Activated T-cell treated with anti-CD3 and anti-CD28 coated beads, Interleukin-2, amount 50 U/mL, for 24 hours (primary cell): ENCODE measurements around the gene TMEM100.

Experiments used
- DNase-seq: peaks from one replicate; pipeline ENCODE4 v3.0.0-alpha.2; 2020
- H3K27ac Mint-ChIP-seq: 2 replicates; pipeline ENCODE4 v1.8.0; 2020; ENCODE audit warnings: mild to moderate bottlenecking, mixed read lengths
- H3K27me3 Mint-ChIP-seq: 2 replicates; pipeline ENCODE4 v1.8.0; 2020; ENCODE audit warnings: mixed read lengths
- H3K36me3 Mint-ChIP-seq: 2 replicates; pipeline ENCODE4 v1.8.0; 2020; ENCODE audit warnings: low read depth, mixed read lengths
- H3K4me1 Mint-ChIP-seq: 2 replicates; pipeline ENCODE4 v1.8.0; 2020; ENCODE audit warnings: low read depth, mixed read lengths
- H3K4me3 Mint-ChIP-seq: 2 replicates; pipeline ENCODE4 v1.8.0; 2020; ENCODE audit warnings: mild to moderate bottlenecking, moderate library complexity, mixed read lengths
- H3K9me3 Mint-ChIP-seq: 2 replicates; pipeline ENCODE4 v1.8.0; 2020; ENCODE audit warnings: mixed read lengths

TMEM100 gene

GRCh38 chr17:55751720-55752250 is 29.1 kb upstream of the TMEM100 start:
- no peak for DNase-seq
- Mint-ChIP-seq H3K9me3 (no peaks in the 10 kb centered on the region), H3K4me3 (peak overlapping the region; percentile 82), H3K27me3 (peaks cover 29% of the 10 kb centered on the region), H3K27ac (peak overlapping the region; percentile 63), H3K36me3 (no peaks in the 10 kb centered on the region), H3K4me1 (peaks cover 13% of the 10 kb centered on the region)

- peaks cover 13% of the 10 kb centered on the region for H3K4me1 Mint-ChIP-seq
- peak within 1 kb of the TSS; percentile 67 for H3K27ac Mint-ChIP-seq
- H3K9me3 Mint-ChIP-seq: no peaks in the 10 kb centered on the region
- peak; percentile 93 for DNase-seq
- no peaks in the 10 kb centered on the region for H3K36me3 Mint-ChIP-seq
- H3K4me3 Mint-ChIP-seq: peak within 1 kb of the TSS; percentile 82
- peaks cover 36% of the 10 kb centered on the region for H3K27me3 Mint-ChIP-seq
Observed at GRCh38 chr17:55750750-55751657, 28.3 kb upstream of the TMEM100 start, which contains the start of gene PCTP. PCTP (plus strand) TSS chr17:55751051; CDS start chr17:55751104, 53 bp downstream.

GRCh38 chr17:55749985-55750384 is 27.3 kb upstream of the TMEM100 start:
- no peaks in the 10 kb centered on the region for H3K36me3 Mint-ChIP-seq
- DNase-seq: no peak
- peak overlapping the region; percentile 82 for H3K4me3 Mint-ChIP-seq
- no peaks in the 10 kb centered on the region for H3K9me3 Mint-ChIP-seq
- H3K27ac Mint-ChIP-seq: no peak overlapping the region
- peaks cover 43% of the 10 kb centered on the region for H3K27me3 Mint-ChIP-seq
- H3K4me1 Mint-ChIP-seq: peaks cover 13% of the 10 kb centered on the region

GRCh38 chr17:55748841-55749240 is 26.2 kb upstream of the TMEM100 start:
- no peaks in the 10 kb centered on the region for H3K36me3 Mint-ChIP-seq
- no peak for DNase-seq
- no peak overlapping the region for H3K4me3 Mint-ChIP-seq
- H3K27ac Mint-ChIP-seq: no peak overlapping the region
- H3K4me1 Mint-ChIP-seq: peaks cover 13% of the 10 kb centered on the region
- H3K27me3 Mint-ChIP-seq: peaks cover 43% of the 10 kb centered on the region
- H3K9me3 Mint-ChIP-seq: no peaks in the 10 kb centered on the region

GRCh38 chr17:55747209-55747608 is 24.5 kb upstream of the TMEM100 start:
- H3K27me3 Mint-ChIP-seq: peaks cover 50% of the 10 kb centered on the region

GRCh38 chr17:55746466-55746865 is 23.8 kb upstream of the TMEM100 start:
- no peak overlapping the region for H3K27ac Mint-ChIP-seq
- no peaks in the 10 kb centered on the region for H3K9me3 Mint-ChIP-seq
- no peak overlapping the region for H3K4me3 Mint-ChIP-seq
- peaks cover 8% of the 10 kb centered on the region for H3K4me1 Mint-ChIP-seq
- DNase-seq: no peak
- peaks cover 51% of the 10 kb centered on the region for H3K27me3 Mint-ChIP-seq
- no peaks in the 10 kb centered on the region for H3K36me3 Mint-ChIP-seq

More at GRCh38 chr17:55747209-55747608, 24.5 kb upstream of the TMEM100 start:
- Mint-ChIP-seq H3K9me3 (no peaks in the 10 kb centered on the region), H3K4me3 (no peak overlapping the region), H3K27ac (no peak overlapping the region), H3K36me3 (no peaks in the 10 kb centered on the region), H3K4me1 (peaks cover 13% of the 10 kb centered on the region)
- no peak for DNase-seq

- Mint-ChIP-seq H3K9me3 (no peaks in the 10 kb centered on the region), H3K4me3 (no peak overlapping the region), H3K36me3 (no peaks in the 10 kb centered on the region), H3K4me1 (peaks cover 2% of the 10 kb centered on the region), H3K27me3 (peaks cover 56% of the 10 kb centered on the region), H3K27ac (no peak overlapping the region)
- DNase-seq: no peak
Observed at GRCh38 chr17:55745258-55745657, 22.6 kb upstream of the TMEM100 start.

GRCh38 chr17:55743103-55743679 is 20.5 kb upstream of the TMEM100 start:
- DNase-seq: no peak
- Mint-ChIP-seq H3K4me1 (no peaks in the 10 kb centered on the region), H3K27ac (no peak overlapping the region), H3K4me3 (no peak overlapping the region), H3K27me3 (peaks cover 44% of the 10 kb centered on the region), H3K9me3 (no peaks in the 10 kb centered on the region), H3K36me3 (no peaks in the 10 kb centered on the region)

GRCh38 chr17:55742272-55743102 is 19.8 kb upstream of the TMEM100 start:
- H3K27ac Mint-ChIP-seq: no peak overlapping the region
- H3K4me1 Mint-ChIP-seq: no peaks in the 10 kb centered on the region
- no peak overlapping the region for H3K4me3 Mint-ChIP-seq
- no peak for DNase-seq
- no peaks in the 10 kb centered on the region for H3K9me3 Mint-ChIP-seq
- H3K27me3 Mint-ChIP-seq: peaks cover 44% of the 10 kb centered on the region
- no peaks in the 10 kb centered on the region for H3K36me3 Mint-ChIP-seq

- Mint-ChIP-seq H3K27me3 (peaks cover 39% of the 10 kb centered on the region), H3K9me3 (no peaks in the 10 kb centered on the region), H3K36me3 (no peaks in the 10 kb centered on the region), H3K4me1 (no peaks in the 10 kb centered on the region), H3K4me3 (no peak overlapping the region), H3K27ac (no peak overlapping the region)
- no peak for DNase-seq
Observed at GRCh38 chr17:55741356-55741700, 18.7 kb upstream of the TMEM100 start.

GRCh38 chr17:55740511-55741355 is 18.1 kb upstream of the TMEM100 start:
- Mint-ChIP-seq H3K27me3 (peaks cover 36% of the 10 kb centered on the region), H3K27ac (no peak overlapping the region), H3K4me3 (no peak overlapping the region), H3K36me3 (no peaks in the 10 kb centered on the region), H3K4me1 (peaks cover 2% of the 10 kb centered on the region), H3K9me3 (no peaks in the 10 kb centered on the region)
- no peak for DNase-seq

GRCh38 chr17:55737976-55738501 is 15.4 kb upstream of the TMEM100 start:
- H3K36me3 Mint-ChIP-seq: no peaks in the 10 kb centered on the region
- H3K27ac Mint-ChIP-seq: no peak overlapping the region
- DNase-seq: no peak
- H3K9me3 Mint-ChIP-seq: no peaks in the 10 kb centered on the region
- peaks cover 27% of the 10 kb centered on the region for H3K4me1 Mint-ChIP-seq
- no peak overlapping the region for H3K4me3 Mint-ChIP-seq
- H3K27me3 Mint-ChIP-seq: peaks cover 38% of the 10 kb centered on the region

GRCh38 chr17:55735731-55736405 is 13.2 kb upstream of the TMEM100 start:
- Mint-ChIP-seq H3K27ac (peak overlapping the region; percentile 37), H3K4me1 (peaks cover 35% of the 10 kb centered on the region), H3K9me3 (no peaks in the 10 kb centered on the region), H3K36me3 (no peaks in the 10 kb centered on the region), H3K4me3 (no peak overlapping the region), H3K27me3 (peaks cover 47% of the 10 kb centered on the region)
- no peak for DNase-seq
